ENCODE data around the gene TEX28.

The TEX28 gene

DNA sequence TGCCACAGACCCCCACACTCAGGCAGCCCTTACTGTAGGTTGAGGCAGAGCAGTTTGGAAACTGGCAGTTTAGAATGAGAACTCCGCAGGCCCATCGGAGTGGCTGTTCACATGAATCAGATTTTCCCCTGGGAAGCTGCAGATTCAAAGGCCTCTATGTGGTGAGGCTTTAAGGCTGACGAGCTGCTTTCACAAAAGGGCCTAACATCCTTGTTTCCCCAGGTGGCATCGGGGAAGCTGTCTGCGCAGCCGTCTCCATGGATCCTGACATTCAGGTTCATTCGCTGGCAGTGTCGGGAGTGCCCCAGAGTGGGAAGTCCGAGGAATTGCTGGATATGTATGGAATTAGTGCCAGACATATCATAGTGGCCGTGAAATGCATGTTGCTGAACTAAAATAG, 34.4 kb upstream of the TEX28 start:
- TF ChIP-seq, protein P1, sequence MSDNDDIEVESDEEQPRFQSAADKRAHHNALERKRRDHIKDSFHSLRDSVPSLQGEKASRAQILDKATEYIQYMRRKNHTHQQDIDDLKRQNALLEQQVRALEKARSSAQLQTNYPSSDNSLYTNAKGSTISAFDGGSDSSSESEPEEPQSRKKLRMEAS (IDR thresholded peaks at IDR 0.05; ENCODE audit: low read depth, low read length), result no peak
- TF ChIP-seq, protein P2, sequence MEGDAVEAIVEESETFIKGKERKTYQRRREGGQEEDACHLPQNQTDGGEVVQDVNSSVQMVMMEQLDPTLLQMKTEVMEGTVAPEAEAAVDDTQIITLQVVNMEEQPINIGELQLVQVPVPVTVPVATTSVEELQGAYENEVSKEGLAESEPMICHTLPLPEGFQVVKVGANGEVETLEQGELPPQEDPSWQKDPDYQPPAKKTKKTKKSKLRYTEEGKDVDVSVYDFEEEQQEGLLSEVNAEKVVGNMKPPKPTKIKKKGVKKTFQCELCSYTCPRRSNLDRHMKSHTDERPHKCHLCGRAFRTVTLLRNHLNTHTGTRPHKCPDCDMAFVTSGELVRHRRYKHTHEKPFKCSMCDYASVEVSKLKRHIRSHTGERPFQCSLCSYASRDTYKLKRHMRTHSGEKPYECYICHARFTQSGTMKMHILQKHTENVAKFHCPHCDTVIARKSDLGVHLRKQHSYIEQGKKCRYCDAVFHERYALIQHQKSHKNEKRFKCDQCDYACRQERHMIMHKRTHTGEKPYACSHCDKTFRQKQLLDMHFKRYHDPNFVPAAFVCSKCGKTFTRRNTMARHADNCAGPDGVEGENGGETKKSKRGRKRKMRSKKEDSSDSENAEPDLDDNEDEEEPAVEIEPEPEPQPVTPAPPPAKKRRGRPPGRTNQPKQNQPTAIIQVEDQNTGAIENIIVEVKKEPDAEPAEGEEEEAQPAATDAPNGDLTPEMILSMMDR (IDR thresholded peaks at IDR 0.05; ENCODE audit: low read depth, low read length), result no peak
- no peak for TF ChIP-seq MYC (IDR thresholded peaks at IDR 0.05; ENCODE audit: low read depth, low read length)
- no peak for TF ChIP-seq POLR2A (IDR thresholded peaks at IDR 0.05; ENCODE audit: extremely low read depth, insufficient read length)
- H3K4me3 ChIP-seq (ENCODE audit: low read depth, low read length), result no peak overlapping the region
- no peak for DNase-seq (ENCODE audit: low read depth)

DNA sequence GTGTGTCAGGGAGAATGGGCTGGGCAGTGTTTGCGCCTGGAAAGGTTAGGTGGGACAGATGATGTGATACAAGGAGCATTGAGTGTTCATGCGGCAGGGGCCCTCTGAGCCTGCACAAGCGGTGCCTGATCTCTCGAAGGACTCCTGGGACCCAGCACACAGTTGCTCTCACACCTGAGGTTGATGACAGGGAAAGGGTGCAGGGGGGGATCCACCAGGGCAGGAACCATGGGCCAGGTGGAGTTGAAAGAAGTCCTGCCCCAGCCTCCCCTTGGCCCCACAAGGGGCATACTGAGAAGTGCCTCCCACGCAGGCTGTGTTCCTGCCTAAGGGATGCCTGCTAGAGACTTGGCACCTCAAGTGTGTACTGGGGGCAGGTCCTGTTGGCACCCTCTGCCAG, 33.7 kb upstream of the TEX28 start:
- TF ChIP-seq MYC (IDR thresholded peaks at IDR 0.05; ENCODE audit: low read depth, low read length) (no peak), POLR2A (IDR thresholded peaks at IDR 0.05; ENCODE audit: extremely low read depth, insufficient read length) (no peak)
- TF ChIP-seq, protein P2 (IDR thresholded peaks at IDR 0.05; ENCODE audit: low read depth, low read length), result no peak
- TF ChIP-seq, protein P1 (IDR thresholded peaks at IDR 0.05; ENCODE audit: low read depth, low read length), result no peak
- no peak for DNase-seq (ENCODE audit: low read depth)
- H3K4me3 ChIP-seq (ENCODE audit: low read depth, low read length), result no peak overlapping the region

DNA sequence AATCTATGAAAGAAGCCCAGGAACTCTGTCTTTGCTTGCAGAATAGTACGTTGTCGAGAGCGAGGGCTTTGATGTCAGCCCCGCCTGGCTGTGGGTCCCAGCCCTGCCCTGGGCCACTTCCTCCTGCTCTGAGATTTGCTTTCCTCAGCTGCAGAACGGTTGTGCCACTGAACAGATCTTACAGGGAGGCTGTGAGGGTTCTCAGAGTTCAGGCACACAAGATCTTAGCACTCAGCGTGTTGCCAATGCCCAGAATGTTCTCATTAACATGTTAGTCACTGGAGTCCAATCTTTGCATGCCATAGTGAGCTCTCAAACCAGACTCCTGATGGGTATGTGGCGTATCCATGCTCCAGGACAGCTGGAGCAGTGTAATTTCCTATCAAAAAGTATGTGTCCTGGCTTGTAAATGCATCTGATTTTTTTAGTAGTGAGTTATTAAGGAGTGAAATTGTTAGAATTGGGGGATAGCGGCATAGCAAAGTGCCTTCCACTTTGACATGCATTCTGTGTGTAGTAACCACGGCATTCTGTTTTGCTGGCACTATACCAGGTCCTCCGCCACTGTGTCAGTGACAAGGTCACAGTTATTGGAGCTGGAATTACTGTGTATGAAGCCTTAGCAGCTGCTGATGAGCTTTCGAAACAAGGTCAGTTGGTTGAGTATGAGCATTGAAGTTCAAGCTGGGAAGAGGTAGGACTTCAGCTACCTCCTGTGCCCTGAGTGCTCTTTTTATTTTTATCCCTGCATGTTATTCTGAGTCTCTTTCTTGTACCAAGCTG, 32.3 kb upstream of the TEX28 start:
- DNase-seq (ENCODE audit: low read depth), result no peak
- TF ChIP-seq, protein P2 (IDR thresholded peaks at IDR 0.05; ENCODE audit: low read depth, low read length), result no peak
- TF ChIP-seq, protein P1 (IDR thresholded peaks at IDR 0.05; ENCODE audit: low read depth, low read length), result no peak
- TF ChIP-seq MYC (IDR thresholded peaks at IDR 0.05; ENCODE audit: low read depth, low read length) (no peak), POLR2A (IDR thresholded peaks at IDR 0.05; ENCODE audit: extremely low read depth, insufficient read length) (no peak)
- H3K4me3 ChIP-seq (ENCODE audit: low read depth, low read length), result no peak overlapping the region

DNA sequence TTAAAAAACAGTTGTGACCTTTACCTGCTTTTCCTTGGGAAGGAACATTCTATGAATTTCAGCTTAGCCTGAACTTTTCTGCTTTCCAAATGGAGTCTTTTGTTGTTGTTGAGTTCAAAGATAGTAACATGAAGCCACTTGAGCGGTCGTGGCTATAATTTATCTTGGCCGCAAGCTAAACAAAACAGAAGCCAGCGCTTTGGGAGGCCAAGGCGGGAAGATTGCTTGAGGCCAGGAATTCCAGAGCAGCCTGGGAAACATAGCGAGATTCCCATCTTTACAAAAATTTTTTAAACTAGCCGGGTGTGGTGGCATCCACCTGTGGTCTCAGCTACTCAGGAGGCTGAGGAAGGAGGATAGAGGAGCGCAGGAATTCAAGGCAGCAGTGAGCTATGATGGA, 30.6 kb upstream of the TEX28 start:
- TF ChIP-seq POLR2A (IDR thresholded peaks at IDR 0.05; ENCODE audit: extremely low read depth, insufficient read length) (no peak), MYC (IDR thresholded peaks at IDR 0.05; ENCODE audit: low read depth, low read length) (no peak)
- TF ChIP-seq, protein P1 (IDR thresholded peaks at IDR 0.05; ENCODE audit: low read depth, low read length), result no peak
- TF ChIP-seq, protein P2 (IDR thresholded peaks at IDR 0.05; ENCODE audit: low read depth, low read length), result no peak
- H3K4me3 ChIP-seq (ENCODE audit: low read depth, low read length), result no peak overlapping the region
- no peak for DNase-seq (ENCODE audit: low read depth)

DNA sequence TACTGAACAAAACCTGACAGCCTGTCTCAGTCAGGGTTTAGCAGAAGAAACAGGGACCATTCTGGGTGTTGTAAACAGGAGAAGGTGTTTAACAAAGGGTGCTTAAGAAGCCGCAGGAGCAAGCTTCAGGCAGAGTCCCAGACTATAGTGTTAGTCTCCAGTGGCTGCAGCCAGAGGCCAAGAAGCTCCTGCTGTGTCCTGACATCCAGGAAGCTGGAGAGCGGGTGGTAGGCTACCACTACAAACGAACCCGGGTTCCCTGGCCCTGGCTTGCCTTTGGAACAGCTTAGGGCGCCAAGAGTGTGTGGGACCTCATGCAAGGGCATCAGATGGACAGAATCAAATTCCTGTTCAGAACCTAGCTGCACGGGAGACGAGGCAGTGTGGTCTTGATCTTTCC, 28.6 kb upstream of the TEX28 start:
- no peak overlapping the region for H3K4me3 ChIP-seq (ENCODE audit: low read depth, low read length)
- TF ChIP-seq MYC (IDR thresholded peaks at IDR 0.05; ENCODE audit: low read depth, low read length), result no peak
- TF ChIP-seq, protein P1 (IDR thresholded peaks at IDR 0.05; ENCODE audit: low read depth, low read length), result no peak
- no peak for DNase-seq (ENCODE audit: low read depth)

DNA sequence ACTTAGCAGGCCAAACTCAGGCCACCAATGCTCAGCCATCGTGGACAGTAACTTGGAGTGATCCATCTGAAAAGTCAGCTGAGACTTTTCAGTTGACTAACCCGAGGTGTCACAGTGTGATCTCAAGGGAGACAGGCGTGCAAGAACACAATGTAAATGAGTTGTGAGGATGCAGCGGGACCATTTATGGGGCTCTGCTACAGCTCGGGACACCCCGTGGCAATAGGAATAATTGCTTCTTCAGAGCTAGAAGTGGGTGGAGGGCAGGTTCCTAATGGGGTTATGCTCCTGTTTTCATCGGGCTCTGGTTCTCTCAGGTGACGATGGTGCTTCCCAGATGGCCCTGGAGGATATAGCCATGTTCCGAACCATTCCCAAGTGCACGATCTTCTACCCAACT, 28.0 kb upstream of the TEX28 start:
- H3K4me3 ChIP-seq (ENCODE audit: low read depth, low read length), result no peak overlapping the region
- TF ChIP-seq, protein P2 (IDR thresholded peaks at IDR 0.05; ENCODE audit: low read depth, low read length), result no peak
- TF ChIP-seq MYC (IDR thresholded peaks at IDR 0.05; ENCODE audit: low read depth, low read length) (no peak), POLR2A (IDR thresholded peaks at IDR 0.05; ENCODE audit: extremely low read depth, insufficient read length) (no peak)
- TF ChIP-seq, protein P1 (IDR thresholded peaks at IDR 0.05; ENCODE audit: low read depth, low read length), result no peak
- no peak for DNase-seq (ENCODE audit: low read depth)
